K562 (cell line): ENCODE results near the gene MIB2. TPM values are rescaled to one million over a fixed set of nuclear protein-coding genes. Genes with fewer than 3 reads are reported as not detected.

Experiments used
- DNMT1 ChIP-seq: fragments of 450-650 bp; IDR thresholded peaks from 2 replicates; pipeline ENCODE4 v1.6.1; 2016; ENCODE audit warnings: antibody characterized with exemption, mild to moderate bottlenecking
- E2F3 ChIP-seq: fragments of 250-450 bp; sonication (Bioruptor Pico); IDR thresholded peaks from 2 replicates; pipeline ENCODE4 v1.4.0; 2020; ENCODE audit warnings: mild to moderate bottlenecking
- GATAD2B ChIP-seq: fragments of 450-650 bp; IDR thresholded peaks from 2 replicates; pipeline ENCODE4 v1.6.1; 2017; ENCODE audit warnings: mild to moderate bottlenecking, borderline replicate concordance
- HDAC6 ChIP-seq: IDR thresholded peaks from 2 replicates; pipeline ENCODE4 v1.6.1; 2012; ENCODE audit warnings: low read depth, mild to moderate bottlenecking, control low read depth, inconsistent platforms, low read length, moderate library complexity
- HDAC8 ChIP-seq: fragments of 450-650 bp; IDR thresholded peaks from 2 replicates; pipeline ENCODE4 v1.6.1; 2016; ENCODE audit warnings: mild to moderate bottlenecking, missing genetic modification characterization, moderate library complexity, missing compliant biosample characterization
- NONO ChIP-seq, 2 experiments: fragments of 200-400 bp in 1 of 2; fragments of 450-650 bp in 1 of 2; formaldehyde crosslinking in 1 of 2; IDR thresholded peaks; 2 replicates each; pipeline ENCODE4 v1.6.1; 2017; ENCODE audit warnings: low read depth in 2 of 2, mild to moderate bottlenecking in 2 of 2, moderate library complexity in 2 of 2, low read length in 1 of 2
- POLR2G ChIP-seq: fragments of 200-400 bp; formaldehyde crosslinking; IDR thresholded peaks from 2 replicates; pipeline ENCODE4 v1.6.1; 2017; ENCODE audit warnings: low read depth, mild to moderate bottlenecking, antibody characterized with exemption, low read length, moderate library complexity
- SAFB ChIP-seq: fragments of 200-400 bp; formaldehyde crosslinking; IDR thresholded peaks from 2 replicates; pipeline ENCODE4 v1.6.1; 2017; ENCODE audit warnings: low read depth, low read length, borderline replicate concordance
- SMAD3 ChIP-seq: fragments of 450-650 bp; formaldehyde crosslinking; conservative IDR thresholded peaks from 2 replicates; pipeline ENCODE4 v1.4.0; 2020; ENCODE audit warnings: mild to moderate bottlenecking
- STAG1 ChIP-seq: sonication (generic); formaldehyde crosslinking; IDR thresholded peaks from 2 replicates; pipeline ENCODE4 v1.5.0; 2020; ENCODE audit warnings: missing genetic modification reagents, borderline replicate concordance
- TEAD1 ChIP-seq, 2 experiments: fragments of 450-650 bp in 1 of 2; sonication (generic) in 1 of 2; formaldehyde crosslinking; IDR thresholded peaks; 2 replicates each; pipeline versions ENCODE4 v1.4.0 to v1.8.0; 2020 to 2022; ENCODE audit warnings: mild to moderate bottlenecking in 2 of 2, missing genetic modification reagents in 1 of 2
- ZBTB1 ChIP-seq: sonication (generic); formaldehyde crosslinking; IDR thresholded peaks from 2 replicates; pipeline ENCODE4 v1.8.1; 2023; ENCODE audit warnings: missing genetic modification reagents, low read depth, mild to moderate bottlenecking, borderline replicate concordance
- ZC3H4 ChIP-seq: sonication (generic); formaldehyde crosslinking; IDR thresholded peaks from 2 replicates; pipeline ENCODE4 v1.9.0; 2021; ENCODE audit warnings: missing genetic modification reagents, borderline replicate concordance
- ZNF282 ChIP-seq: sonication (generic); formaldehyde crosslinking; IDR thresholded peaks from 2 replicates; pipeline ENCODE4 v1.8.1; 2023; ENCODE audit warnings: missing genetic modification reagents
- ZNF778 ChIP-seq: fragments of 450-650 bp; formaldehyde crosslinking; IDR thresholded peaks from 2 replicates; pipeline ENCODE4 v1.4.0; 2020; ENCODE audit warnings: mild to moderate bottlenecking, moderate library complexity
- polyA plus RNA-seq, 8 experiments: library from polyadenylated mRNA; depleted of rRNA in 4 of 8; stranded (reverse) in 5 of 8; unstranded in 3 of 8; fragments of >200 nt; fragmentation: Nextera tagmentation in 2 of 8; fragmentation: Illumina TruSeq in 1 of 8; extraction: Ambion mirVana in 2 of 8; extraction: Trizol in 1 of 8; gene quantifications; 2 replicates each; pipeline versions ENCODE4 v1.2.1 to v1.2.3, GENCODE V29; 2011 to 2014; ENCODE audit warnings: inconsistent platforms in 1 of 8, missing spikeins in 1 of 8
- total RNA-seq, 7 experiments: library from RNA; depleted of rRNA in 6 of 7; stranded (reverse); fragments of >200 nt in 6 of 7; fragmentation: Illumina TruSeq in 2 of 7; extraction: Trizol in 2 of 7; gene quantifications; 2 replicates each; pipeline versions ENCODE4 v1.2.1 to v1.2.3, GENCODE V29; 2011 to 2021; ENCODE audit warnings: low replicate concordance in 1 of 7
- TF ChIP-seq, protein P1 (sequence below), 2 experiments: IDR thresholded peaks; 2 replicates each; pipeline ENCODE4 v1.6.1; 2011; ENCODE audit warnings: borderline replicate concordance in 1 of 2, control low read depth in 1 of 2, low read depth in 1 of 2, low read length in 1 of 2, mild to moderate bottlenecking in 1 of 2, mixed read lengths in 1 of 2, moderate library complexity in 1 of 2; ENCODE audit not compliant: insufficient read depth in 1 of 2, insufficient read length in 1 of 2, poor library complexity in 1 of 2, severe bottlenecking in 1 of 2; ENCODE audit errors: extremely low read depth in 1 of 2
- TF ChIP-seq, protein P2 (sequence below): fragments of 450-650 bp; IDR thresholded peaks from 2 replicates; pipeline ENCODE4 v1.6.1; 2014; ENCODE audit warnings: low read depth, mild to moderate bottlenecking, moderate library complexity, borderline replicate concordance
- TF ChIP-seq, protein P3 (sequence below): fragments of 250-450 bp; sonication (Bioruptor Pico); IDR thresholded peaks from 2 replicates; pipeline ENCODE4 v1.5.0; 2022; ENCODE audit warnings: mild to moderate bottlenecking
- TF ChIP-seq, protein P4 (sequence below): sonication (generic); formaldehyde crosslinking; IDR thresholded peaks from 2 replicates; pipeline ENCODE4 v1.8.1; 2023; ENCODE audit warnings: mild to moderate bottlenecking, missing genetic modification reagents

MIB2 gene
- total and polyA plus RNA-seq, 9 of the 15 experiments (the other 6 are each of a cell fraction or from before 2014, with no cell fraction given): 0.04 to 17.0 (median 4.9) TPM; not detected in 1

DNA sequence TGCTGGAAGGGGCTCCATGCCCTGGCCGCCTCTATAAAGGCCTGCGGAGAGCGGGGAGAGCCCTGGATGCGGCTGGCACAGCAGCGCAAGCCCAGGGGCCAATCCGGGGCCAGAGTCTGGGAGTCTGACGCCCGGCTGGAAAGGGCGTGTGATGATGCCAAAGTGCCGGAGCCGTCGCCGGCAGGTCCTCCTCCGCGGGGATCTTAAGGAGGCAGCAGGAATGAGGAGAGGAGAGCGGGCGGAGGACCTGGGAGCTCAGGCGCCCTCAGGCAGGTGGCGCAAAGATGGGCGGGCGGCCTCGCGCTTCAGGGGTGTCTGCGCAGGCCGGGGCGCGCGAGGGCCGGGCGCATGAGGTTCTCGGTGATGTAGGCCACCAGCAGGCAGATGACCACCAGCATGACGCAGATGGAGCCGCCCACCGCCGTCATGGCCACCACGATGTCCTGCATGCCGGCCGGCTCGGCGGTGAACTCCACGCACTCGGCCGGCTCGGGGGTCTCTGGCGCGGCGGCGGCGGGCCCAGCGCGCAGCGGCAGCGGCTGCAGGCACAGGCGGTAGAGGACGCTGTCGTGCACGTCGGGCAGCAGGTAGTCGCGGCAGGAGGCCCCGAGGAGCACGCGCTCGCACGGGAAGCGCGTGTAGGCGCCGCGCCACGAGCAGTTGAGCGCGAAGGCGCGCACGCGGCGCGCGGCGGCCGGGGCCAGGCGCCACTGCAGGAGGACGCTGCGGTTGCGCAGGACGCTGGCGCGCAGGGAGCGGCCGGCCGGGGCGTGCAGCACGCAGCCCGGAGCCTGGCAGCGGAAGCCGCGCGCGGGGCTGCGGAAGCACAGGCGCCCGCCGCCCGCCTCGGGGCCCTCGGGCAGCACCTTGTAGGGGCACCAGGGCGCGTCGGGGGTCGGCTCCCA lies 16.0 kb upstream of the MIB2 start (continued):
- TF ChIP-seq, protein P1, sequence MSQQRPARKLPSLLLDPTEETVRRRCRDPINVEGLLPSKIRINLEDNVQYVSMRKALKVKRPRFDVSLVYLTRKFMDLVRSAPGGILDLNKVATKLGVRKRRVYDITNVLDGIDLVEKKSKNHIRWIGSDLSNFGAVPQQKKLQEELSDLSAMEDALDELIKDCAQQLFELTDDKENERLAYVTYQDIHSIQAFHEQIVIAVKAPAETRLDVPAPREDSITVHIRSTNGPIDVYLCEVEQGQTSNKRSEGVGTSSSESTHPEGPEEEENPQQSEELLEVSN (IDR thresholded peaks at IDR 0.05; ENCODE audit: borderline replicate concordance in 1 of 2, extremely low read depth in 1 of 2, insufficient read depth in 1 of 2, insufficient read length in 1 of 2, low read depth in 1 of 2, low read length in 1 of 2, poor library complexity in 1 of 2, severe bottlenecking in 1 of 2): peak; percentile 97 to 98
- TF ChIP-seq ZNF282 (CRISPR knock-in tag) (peak; percentile 81; the same call in 1 of the 2 replicates), HDAC8 (tag) (peak; percentile 47; the same call in 1 of the 2 replicates), GATAD2B (0 out of 2 replicates have a peak, but pooled peaks have one; percentile 77), DNMT1 (no peak), SAFB (0 out of 2 replicates have a peak, but pooled peaks have one; percentile 48), SMAD3 (no peak), STAG1 (CRISPR knock-in tag) (peak; percentile 10; the same call in 1 of the 2 replicates), NONO (IDR thresholded peaks at IDR 0.05; ENCODE audit: low read depth in 2 of 2, low read length in 1 of 2) (peak in 1 of 2 experiments; percentile 50; a peak in 1 of 4 replicates), ZC3H4 (CRISPR knock-in tag) (peak; percentile 57; the same call in 1 of the 2 replicates), E2F3 (CRISPR knock-in tag) (peak; percentile 74), HDAC6 (peak; percentile 95; the same call in 1 of the 2 replicates), ZNF778 (CRISPR knock-in tag) (no peak), ZBTB1 (CRISPR knock-in tag) (peak; percentile 60), TEAD1 (CRISPR knock-in tag; IDR thresholded peaks at IDR 0.05) (peak in 1 of 2 experiments; percentile 84; a peak in 1 of 4 replicates), POLR2G (peak; percentile 56)
- TF ChIP-seq, protein P2, sequence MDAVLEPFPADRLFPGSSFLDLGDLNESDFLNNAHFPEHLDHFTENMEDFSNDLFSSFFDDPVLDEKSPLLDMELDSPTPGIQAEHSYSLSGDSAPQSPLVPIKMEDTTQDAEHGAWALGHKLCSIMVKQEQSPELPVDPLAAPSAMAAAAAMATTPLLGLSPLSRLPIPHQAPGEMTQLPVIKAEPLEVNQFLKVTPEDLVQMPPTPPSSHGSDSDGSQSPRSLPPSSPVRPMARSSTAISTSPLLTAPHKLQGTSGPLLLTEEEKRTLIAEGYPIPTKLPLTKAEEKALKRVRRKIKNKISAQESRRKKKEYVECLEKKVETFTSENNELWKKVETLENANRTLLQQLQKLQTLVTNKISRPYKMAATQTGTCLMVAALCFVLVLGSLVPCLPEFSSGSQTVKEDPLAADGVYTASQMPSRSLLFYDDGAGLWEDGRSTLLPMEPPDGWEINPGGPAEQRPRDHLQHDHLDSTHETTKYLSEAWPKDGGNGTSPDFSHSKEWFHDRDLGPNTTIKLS: peak; percentile 57; the same call in 1 of the 2 replicates
- TF ChIP-seq, protein P3, sequence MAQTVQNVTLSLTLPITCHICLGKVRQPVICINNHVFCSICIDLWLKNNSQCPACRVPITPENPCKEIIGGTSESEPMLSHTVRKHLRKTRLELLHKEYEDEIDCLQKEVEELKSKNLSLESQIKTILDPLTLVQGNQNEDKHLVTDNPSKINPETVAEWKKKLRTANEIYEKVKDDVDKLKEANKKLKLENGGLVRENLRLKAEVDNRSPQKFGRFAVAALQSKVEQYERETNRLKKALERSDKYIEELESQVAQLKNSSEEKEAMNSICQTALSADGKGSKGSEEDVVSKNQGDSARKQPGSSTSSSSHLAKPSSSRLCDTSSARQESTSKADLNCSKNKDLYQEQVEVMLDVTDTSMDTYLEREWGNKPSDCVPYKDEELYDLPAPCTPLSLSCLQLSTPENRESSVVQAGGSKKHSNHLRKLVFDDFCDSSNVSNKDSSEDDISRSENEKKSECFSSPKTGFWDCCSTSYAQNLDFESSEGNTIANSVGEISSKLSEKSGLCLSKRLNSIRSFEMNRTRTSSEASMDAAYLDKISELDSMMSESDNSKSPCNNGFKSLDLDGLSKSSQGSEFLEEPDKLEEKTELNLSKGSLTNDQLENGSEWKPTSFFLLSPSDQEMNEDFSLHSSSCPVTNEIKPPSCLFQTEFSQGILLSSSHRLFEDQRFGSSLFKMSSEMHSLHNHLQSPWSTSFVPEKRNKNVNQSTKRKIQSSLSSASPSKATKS: no peak
- TF ChIP-seq, protein P4, sequence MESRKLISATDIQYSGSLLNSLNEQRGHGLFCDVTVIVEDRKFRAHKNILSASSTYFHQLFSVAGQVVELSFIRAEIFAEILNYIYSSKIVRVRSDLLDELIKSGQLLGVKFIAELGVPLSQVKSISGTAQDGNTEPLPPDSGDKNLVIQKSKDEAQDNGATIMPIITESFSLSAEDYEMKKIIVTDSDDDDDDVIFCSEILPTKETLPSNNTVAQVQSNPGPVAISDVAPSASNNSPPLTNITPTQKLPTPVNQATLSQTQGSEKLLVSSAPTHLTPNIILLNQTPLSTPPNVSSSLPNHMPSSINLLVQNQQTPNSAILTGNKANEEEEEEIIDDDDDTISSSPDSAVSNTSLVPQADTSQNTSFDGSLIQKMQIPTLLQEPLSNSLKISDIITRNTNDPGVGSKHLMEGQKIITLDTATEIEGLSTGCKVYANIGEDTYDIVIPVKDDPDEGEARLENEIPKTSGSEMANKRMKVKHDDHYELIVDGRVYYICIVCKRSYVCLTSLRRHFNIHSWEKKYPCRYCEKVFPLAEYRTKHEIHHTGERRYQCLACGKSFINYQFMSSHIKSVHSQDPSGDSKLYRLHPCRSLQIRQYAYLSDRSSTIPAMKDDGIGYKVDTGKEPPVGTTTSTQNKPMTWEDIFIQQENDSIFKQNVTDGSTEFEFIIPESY (CRISPR knock-in tag): peak; percentile 99
